Suppressor macrophage (primary cell): ENCODE measurements around the gene SLC6A3.
"Not testable (repeated sequence)": the region's sequence is repeated elsewhere in the genome, so short reads cannot be mapped to it uniquely, and the experiment has no call there.

Experiments used
- DNase-seq, 4 experiments: peaks; one replicate each; pipeline ENCODE4 v3.0.0-alpha.2; 2020 to 2022

The SLC6A3 gene

GRCh38 chr5:1477341-1477740 is 32.1 kb upstream of the SLC6A3 start:
- peak; percentile 96 to 99 (median 98) for DNase-seq

- DNase-seq = no peak
These were observed 31.7 kb upstream of the SLC6A3 start for GRCh38 chr5:1476967-1477310.

GRCh38 chr5:1476181-1476966 is 31.1 kb upstream of the SLC6A3 start:
- DNase-seq = no peak

GRCh38 chr5:1475544-1475900 is 30.3 kb upstream of the SLC6A3 start:
- not testable (repeated sequence) for DNase-seq

- peak; percentile 34 to 74 (median 46) for DNase-seq
These were observed 29.8 kb upstream of the SLC6A3 start for GRCh38 chr5:1474866-1475543.

GRCh38 chr5:1474183-1474839 is 29.1 kb upstream of the SLC6A3 start:
- DNase-seq = no peak

GRCh38 chr5:1473746-1474145 is 28.5 kb upstream of the SLC6A3 start:
- no peak for DNase-seq

- no peak for DNase-seq
These were observed 27.9 kb upstream of the SLC6A3 start for GRCh38 chr5:1472964-1473628.

GRCh38 chr5:1471997-1472963 is 27.0 kb upstream of the SLC6A3 start:
- no peak for DNase-seq

GRCh38 chr5:1471240-1471853 is 26.1 kb upstream of the SLC6A3 start:
- DNase-seq = no peak

- no peak for DNase-seq
These were observed 25.5 kb upstream of the SLC6A3 start for GRCh38 chr5:1470762-1471211.

GRCh38 chr5:1468629-1469527 is 23.6 kb upstream of the SLC6A3 start:
- DNase-seq = no peak

- no peak for DNase-seq
These were observed 23.0 kb upstream of the SLC6A3 start for GRCh38 chr5:1468247-1468612.

GRCh38 chr5:1467341-1468246 is 22.4 kb upstream of the SLC6A3 start:
- DNase-seq = no peak

- no peak for DNase-seq
These were observed 21.5 kb upstream of the SLC6A3 start for GRCh38 chr5:1466631-1467265.

GRCh38 chr5:1465966-1466471 is 20.8 kb upstream of the SLC6A3 start:
- no peak for DNase-seq

GRCh38 chr5:1465117-1465516 is 19.9 kb upstream of the SLC6A3 start:
- DNase-seq = no peak

- DNase-seq = no peak
These were observed 19.3 kb upstream of the SLC6A3 start for GRCh38 chr5:1464511-1464910.

- no peak for DNase-seq
These were observed 18.8 kb upstream of the SLC6A3 start for GRCh38 chr5:1464096-1464446.
